ENCODE measurements around the gene TRIM32. TPM values are rescaled to one million over a fixed set of nuclear protein-coding genes. Genes with fewer than 3 reads are reported as not detected.

Gene TRIM32
- polyA plus RNA-seq, 1 donor from 2014 or later = 10.1 TPM

DNA sequence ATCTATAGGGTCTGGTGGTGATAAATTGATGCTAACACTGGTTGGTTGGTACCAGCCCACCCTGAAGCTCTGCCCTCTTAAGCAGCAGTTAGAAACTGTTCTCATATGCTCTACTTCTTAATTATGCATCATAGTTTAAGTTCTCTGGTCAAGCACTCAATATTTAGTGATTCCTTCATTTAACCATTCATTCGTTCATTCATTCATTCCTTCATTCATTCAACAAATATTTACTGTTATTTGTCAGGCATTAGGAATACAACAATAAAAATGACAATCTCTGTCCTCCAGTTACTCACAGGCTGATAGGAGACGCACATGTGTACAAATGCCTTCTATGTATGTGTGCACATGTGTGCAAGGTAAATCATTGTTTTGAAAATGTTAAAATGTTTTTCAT, 54.6 kb downstream of the TRIM32 start:
- Mint-ChIP-seq H3K4me1 (peaks cover 0 to 2% (median 2%) of the 10 kb centered on the region in 3 donors), H3K9me3 (peaks cover 0 to 2% (median 0%) of the 10 kb centered on the region in 3 donors), H3K36me3 (no peaks in the 10 kb centered on the region), H3K4me3 (no peak overlapping the region), H3K27ac (no peak overlapping the region), H3K27me3 (no peaks in the 10 kb centered on the region)

DNA sequence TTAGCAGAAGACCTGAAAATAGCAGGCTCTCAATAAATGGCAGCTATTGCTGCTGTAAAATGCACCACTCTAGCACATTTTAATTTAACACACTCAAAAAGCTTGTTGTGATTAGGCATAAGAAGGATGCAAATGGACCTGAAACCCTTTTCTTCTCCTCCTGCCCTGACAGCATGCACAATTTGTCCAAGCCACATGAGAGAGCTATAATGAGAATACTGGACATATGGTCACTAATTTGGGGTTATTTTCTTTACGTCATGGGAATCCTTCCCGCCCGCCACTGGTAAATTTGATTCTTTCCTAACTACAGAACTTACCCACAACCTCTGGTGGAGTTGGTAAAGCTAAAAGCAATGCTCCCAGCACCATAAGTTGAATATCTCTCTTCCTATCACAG, 62.1 kb downstream of the TRIM32 start:
- no peak overlapping the region for H3K27ac Mint-ChIP-seq
- H3K4me1 Mint-ChIP-seq = peaks cover 0 to 4% (median 4%) of the 10 kb centered on the region in 3 donors
- no peak overlapping the region for H3K4me3 Mint-ChIP-seq
- no peaks in the 10 kb centered on the region for H3K27me3 Mint-ChIP-seq
- peaks cover 0 to 2% (median 0%) of the 10 kb centered on the region in 3 donors for H3K9me3 Mint-ChIP-seq
- no peaks in the 10 kb centered on the region for H3K36me3 Mint-ChIP-seq

GRCh38 chr9:116749772-116750171, 62.7 kb downstream of the TRIM32 start:
- Mint-ChIP-seq H3K36me3 (no peaks in the 10 kb centered on the region), H3K4me1 (peaks cover 0 to 4% (median 4%) of the 10 kb centered on the region in 3 donors), H3K27me3 (no peaks in the 10 kb centered on the region), H3K9me3 (peaks cover 0 to 2% (median 0%) of the 10 kb centered on the region in 3 donors), H3K4me3 (no peak overlapping the region), H3K27ac (no peak overlapping the region)

DNA sequence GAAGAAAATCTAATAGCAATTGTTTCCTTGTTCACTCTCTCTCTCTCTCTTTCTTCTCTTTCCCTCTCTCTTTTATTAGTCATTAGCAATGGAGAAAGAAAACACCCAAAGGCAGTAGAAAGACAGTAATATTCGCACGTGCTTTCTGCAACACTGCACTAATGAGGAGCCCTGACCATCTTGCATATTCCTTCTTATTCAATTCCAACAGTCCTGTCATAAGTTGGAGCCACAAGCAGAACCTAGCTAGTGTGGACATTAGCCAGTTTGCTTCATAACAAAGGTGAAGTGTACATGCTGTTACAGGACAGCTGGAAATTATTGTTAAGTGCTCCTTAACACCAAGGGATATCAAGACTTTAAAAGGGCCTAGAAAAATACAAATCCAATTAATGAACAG, 63.4 kb downstream of the TRIM32 start:
- H3K9me3 Mint-ChIP-seq = peaks cover 0 to 2% (median under 1%) of the 10 kb centered on the region in 3 donors
- H3K36me3 Mint-ChIP-seq = no peaks in the 10 kb centered on the region
- no peak overlapping the region for H3K4me3 Mint-ChIP-seq
- H3K27me3 Mint-ChIP-seq = no peaks in the 10 kb centered on the region
- no peak overlapping the region for H3K27ac Mint-ChIP-seq
- peaks cover 0 to 4% (median 4%) of the 10 kb centered on the region in 3 donors for H3K4me1 Mint-ChIP-seq

Measured in IgD-negative memory B cell (primary cell).